Fibroblast of lung (primary cell): ENCODE measurements around the gene CPSF3. TPM values are rescaled to one million over a fixed set of nuclear protein-coding genes. Genes with fewer than 3 reads are reported as not detected.

ENCODE experiments used
- DNase-seq, 2 donors: peaks; one replicate each; pipeline versions ENCODE4 v3.0.0 to v3.0.0-alpha.2; 2010; ENCODE audit warnings: low read depth in 2 of 2
- H2AFZ ChIP-seq: 2 replicates; pipeline ENCODE4 v1.5.1; 2012; ENCODE audit warnings: low read length, control low read depth, inconsistent platforms
- H3K27ac ChIP-seq: 2 replicates; pipeline ENCODE4 v1.5.1; 2011; ENCODE audit warnings: low read length, control low read depth; ENCODE audit not compliant: insufficient read depth
- H3K27me3 ChIP-seq: 2 replicates; pipeline ENCODE4 v1.5.1; 2011; ENCODE audit warnings: mild to moderate bottlenecking, low read length; ENCODE audit not compliant: control insufficient read depth, insufficient read depth
- H3K36me3 ChIP-seq: 2 replicates; pipeline ENCODE4 v1.5.1; 2011; ENCODE audit warnings: low read length; ENCODE audit not compliant: control insufficient read depth, insufficient read depth
- H3K4me1 ChIP-seq: 2 replicates; pipeline ENCODE4 v1.5.1; 2011; ENCODE audit warnings: low read length; ENCODE audit not compliant: control insufficient read depth, insufficient read depth; ENCODE audit errors: extremely low read depth
- H3K4me2 ChIP-seq: 2 replicates; pipeline ENCODE4 v1.5.1; 2011; ENCODE audit warnings: low read length, control low read depth; ENCODE audit not compliant: insufficient read depth; ENCODE audit errors: extremely low read depth
- H3K4me3 ChIP-seq, 4 experiments: fragments of 200-600 bp in 1 of 4; sonication (generic) in 1 of 4; replicated peaks in 1 of 4; 2 replicates each; pipeline ENCODE4 v1.5.1; 2011 to 2016; ENCODE audit warnings: low read length in 4 of 4, low read depth in 3 of 4, mild to moderate bottlenecking in 3 of 4, control low read depth in 2 of 4, inconsistent platforms in 1 of 4, mixed read lengths in 1 of 4; ENCODE audit not compliant: insufficient read depth in 1 of 4; ENCODE audit errors: control extremely low read depth in 1 of 4
- H3K79me2 ChIP-seq: 2 replicates; pipeline ENCODE4 v1.5.1; 2012; ENCODE audit warnings: mild to moderate bottlenecking, low read length, inconsistent platforms; ENCODE audit not compliant: control insufficient read depth, insufficient read depth
- H3K9ac ChIP-seq: 2 replicates; pipeline ENCODE4 v1.5.1; 2011; ENCODE audit warnings: mild to moderate bottlenecking, low read length, control low read depth; ENCODE audit not compliant: insufficient read depth
- H3K9me3 ChIP-seq: 2 replicates; pipeline ENCODE4 v1.5.1; 2012; ENCODE audit warnings: low read depth, low read length; ENCODE audit not compliant: control insufficient read depth, insufficient read depth
- H4K20me1 ChIP-seq: 2 replicates; pipeline ENCODE4 v1.5.1; 2011; ENCODE audit warnings: low read length; ENCODE audit not compliant: control insufficient read depth, insufficient read depth; ENCODE audit errors: extremely low read depth
- EZH2 ChIP-seq: IDR thresholded peaks from 2 replicates; pipeline ENCODE4 v1.5.1; 2012; ENCODE audit warnings: low read length, control low read depth, mild to moderate bottlenecking; ENCODE audit errors: missing control alignments
- polyA plus RNA-seq, 2 donors: library from polyadenylated mRNA; depleted of rRNA in 1 of 2; stranded (reverse) in 1 of 2; unstranded in 1 of 2; fragments of >200 nt; gene quantifications; 2 replicates each; pipeline ENCODE4 v1.2.1, GENCODE V29; 2011 to 2012; ENCODE audit warnings: missing spikeins in 1 of 2
- total RNA-seq: library from RNA; depleted of rRNA; stranded (reverse); fragments of >200 nt; gene quantifications from 2 replicates; pipeline ENCODE4 v1.2.1, GENCODE V29; 2014
- TF ChIP-seq, protein P1 (sequence below), 2 donors: IDR thresholded peaks in 1 of 2; conservative IDR thresholded peaks in 1 of 2; 1 replicate in 1 of 2; 2 replicates in 1 of 2; pipeline ENCODE4 v1.5.1; 2011 to 2012; ENCODE audit warnings: low read length in 2 of 2, control low read depth in 1 of 2, inconsistent platforms in 1 of 2, low read depth in 1 of 2, mild to moderate bottlenecking in 1 of 2

The CPSF3 gene
- total and polyA plus RNA-seq, 2 donors (not counting 1 experiment from before 2014, with no cell fraction given), result 48.6 to 53.0 TPM

DNA sequence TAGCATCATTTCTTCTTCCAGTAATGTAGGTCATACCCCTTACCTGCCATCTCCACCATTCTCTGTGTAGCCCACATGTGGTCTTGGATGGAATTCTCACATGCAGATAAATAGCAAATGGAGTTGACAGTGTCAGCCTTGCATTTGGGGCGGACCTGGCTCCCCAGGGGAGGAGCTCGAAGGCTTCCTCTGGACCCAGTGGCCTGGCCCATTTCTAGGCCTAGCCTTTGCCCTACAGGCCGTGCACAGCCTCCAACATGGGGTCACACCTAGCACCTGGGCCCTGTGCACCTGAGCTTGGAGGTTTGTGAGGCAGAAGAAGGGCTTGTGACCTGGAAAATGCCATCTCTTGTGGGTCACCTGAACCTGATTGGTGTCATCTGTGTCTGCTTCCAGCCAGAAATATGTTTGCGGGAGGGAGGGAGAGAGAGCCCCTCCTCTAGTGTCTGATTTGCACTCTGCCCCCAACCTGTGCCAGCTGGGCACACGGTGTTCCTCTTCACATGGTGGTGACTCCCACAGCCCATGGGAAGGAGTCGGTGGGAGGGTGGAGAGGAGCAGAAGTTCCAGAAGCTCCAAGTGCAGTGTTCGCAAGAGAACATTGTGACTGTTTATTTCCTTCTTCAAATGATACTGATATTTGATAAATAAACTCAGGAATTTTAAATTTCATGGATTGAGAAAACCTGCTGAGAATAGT is 33.2 kb upstream of the CPSF3 start:
- no peaks in the 10 kb centered on the region for H3K27me3 ChIP-seq
- peaks cover 9% of the 10 kb centered on the region for H3K36me3 ChIP-seq
- H3K27ac ChIP-seq, result no peak overlapping the region
- no peaks in the 10 kb centered on the region for H3K9me3 ChIP-seq
- no peak overlapping the region for H2AFZ ChIP-seq
- H4K20me1 ChIP-seq, result no peaks in the 10 kb centered on the region
- H3K9ac ChIP-seq, result no peak overlapping the region
- DNase-seq, result no peak
- no peaks in the 10 kb centered on the region for H3K79me2 ChIP-seq
- no peak overlapping the region for H3K4me2 ChIP-seq
- no peak for TF ChIP-seq EZH2
- TF ChIP-seq, protein P1, sequence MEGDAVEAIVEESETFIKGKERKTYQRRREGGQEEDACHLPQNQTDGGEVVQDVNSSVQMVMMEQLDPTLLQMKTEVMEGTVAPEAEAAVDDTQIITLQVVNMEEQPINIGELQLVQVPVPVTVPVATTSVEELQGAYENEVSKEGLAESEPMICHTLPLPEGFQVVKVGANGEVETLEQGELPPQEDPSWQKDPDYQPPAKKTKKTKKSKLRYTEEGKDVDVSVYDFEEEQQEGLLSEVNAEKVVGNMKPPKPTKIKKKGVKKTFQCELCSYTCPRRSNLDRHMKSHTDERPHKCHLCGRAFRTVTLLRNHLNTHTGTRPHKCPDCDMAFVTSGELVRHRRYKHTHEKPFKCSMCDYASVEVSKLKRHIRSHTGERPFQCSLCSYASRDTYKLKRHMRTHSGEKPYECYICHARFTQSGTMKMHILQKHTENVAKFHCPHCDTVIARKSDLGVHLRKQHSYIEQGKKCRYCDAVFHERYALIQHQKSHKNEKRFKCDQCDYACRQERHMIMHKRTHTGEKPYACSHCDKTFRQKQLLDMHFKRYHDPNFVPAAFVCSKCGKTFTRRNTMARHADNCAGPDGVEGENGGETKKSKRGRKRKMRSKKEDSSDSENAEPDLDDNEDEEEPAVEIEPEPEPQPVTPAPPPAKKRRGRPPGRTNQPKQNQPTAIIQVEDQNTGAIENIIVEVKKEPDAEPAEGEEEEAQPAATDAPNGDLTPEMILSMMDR (conservative IDR thresholded peaks at IDR 0.05 in 1 of 2, IDR thresholded peaks at IDR 0.05 in 1 of 2; ENCODE audit: low read depth in 1 of 2, low read length in 2 of 2), result no peak
- no peak overlapping the region for H3K4me3 ChIP-seq
- no peaks in the 10 kb centered on the region for H3K4me1 ChIP-seq

GRCh38 chr2:9390991-9391390 is 32.5 kb upstream of the CPSF3 start:
- peaks cover 5% of the 10 kb centered on the region for H3K36me3 ChIP-seq

DNA sequence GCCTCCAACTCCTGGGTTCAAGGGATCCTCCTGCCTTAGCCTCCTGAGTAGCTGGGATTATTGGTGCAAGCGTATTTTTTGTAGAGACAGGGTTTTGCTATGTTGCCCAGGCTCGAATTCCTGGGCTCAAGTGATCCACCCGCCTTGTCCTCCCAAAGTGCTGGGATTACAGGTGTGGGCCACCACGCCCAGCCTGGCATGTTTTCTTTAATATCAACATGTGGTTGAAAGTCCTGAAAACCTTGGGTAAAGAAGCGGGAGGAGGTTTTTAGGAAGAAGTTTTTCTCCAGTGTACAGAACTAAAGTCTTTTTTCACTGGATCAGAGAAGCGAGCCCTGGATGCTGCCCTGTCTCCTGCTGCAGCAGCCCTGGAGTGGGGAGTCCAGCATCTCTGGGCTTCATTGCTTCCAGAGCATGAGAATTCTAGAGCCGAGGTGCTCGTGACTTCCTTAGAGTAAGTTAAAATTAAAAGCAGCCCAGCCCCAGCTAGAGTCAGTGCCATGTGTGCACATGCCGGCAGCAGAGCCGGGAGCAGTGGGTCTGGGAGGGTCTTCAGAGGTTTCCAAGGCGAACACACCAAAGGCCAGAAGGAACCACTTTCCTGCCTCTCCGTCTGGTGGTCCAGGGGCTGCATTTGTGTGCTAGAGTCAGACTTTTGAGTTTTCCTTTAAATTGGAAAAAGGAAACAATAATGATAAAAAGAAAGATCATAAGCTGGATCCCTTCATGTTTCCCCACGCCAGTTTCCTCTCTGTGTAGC is 31.3 kb upstream of the CPSF3 start:
- H3K4me2 ChIP-seq, result no peak overlapping the region
- H3K4me3 ChIP-seq, result no peak overlapping the region
- peaks cover 3% of the 10 kb centered on the region for H3K36me3 ChIP-seq
- no peak overlapping the region for H2AFZ ChIP-seq
- no peak overlapping the region for H3K27ac ChIP-seq
- no peaks in the 10 kb centered on the region for H3K79me2 ChIP-seq
- no peaks in the 10 kb centered on the region for H3K27me3 ChIP-seq
- no peaks in the 10 kb centered on the region for H3K9me3 ChIP-seq
- H4K20me1 ChIP-seq, result no peaks in the 10 kb centered on the region
- H3K4me1 ChIP-seq, result no peaks in the 10 kb centered on the region
- no peak for DNase-seq
- H3K9ac ChIP-seq, result no peak overlapping the region
- no peak for TF ChIP-seq EZH2
- TF ChIP-seq, protein P1 (conservative IDR thresholded peaks at IDR 0.05 in 1 of 2, IDR thresholded peaks at IDR 0.05 in 1 of 2; ENCODE audit: low read depth in 1 of 2, low read length in 2 of 2), result no peak

More at GRCh38 chr2:9390991-9391390, 32.5 kb upstream of the CPSF3 start:
- Histone ChIP-seq H3K4me1 (no peaks in the 10 kb centered on the region), H4K20me1 (no peaks in the 10 kb centered on the region), H3K4me3 (no peak overlapping the region), H3K79me2 (no peaks in the 10 kb centered on the region), H3K9me3 (no peaks in the 10 kb centered on the region), H3K9ac (no peak overlapping the region), H2AFZ (no peak overlapping the region), H3K4me2 (no peak overlapping the region), H3K27ac (no peak overlapping the region), H3K27me3 (no peaks in the 10 kb centered on the region)
- TF ChIP-seq, protein P1 (conservative IDR thresholded peaks at IDR 0.05 in 1 of 2, IDR thresholded peaks at IDR 0.05 in 1 of 2; ENCODE audit: low read depth in 1 of 2, low read length in 2 of 2), result no peak
- TF ChIP-seq EZH2, result no peak
- no peak for DNase-seq
